GM21576 (cell line): ENCODE results near the gene SLC13A3.

Experiments used
- ATAC-seq: cut with Tn5 transposase; IDR thresholded peaks from one replicate; pipeline ENCODE4 v1.9.1; 2021; ENCODE audit warnings: mild to moderate bottlenecking, moderate library complexity; ENCODE audit not compliant: unreplicated experiment

SLC13A3 gene

DNA sequence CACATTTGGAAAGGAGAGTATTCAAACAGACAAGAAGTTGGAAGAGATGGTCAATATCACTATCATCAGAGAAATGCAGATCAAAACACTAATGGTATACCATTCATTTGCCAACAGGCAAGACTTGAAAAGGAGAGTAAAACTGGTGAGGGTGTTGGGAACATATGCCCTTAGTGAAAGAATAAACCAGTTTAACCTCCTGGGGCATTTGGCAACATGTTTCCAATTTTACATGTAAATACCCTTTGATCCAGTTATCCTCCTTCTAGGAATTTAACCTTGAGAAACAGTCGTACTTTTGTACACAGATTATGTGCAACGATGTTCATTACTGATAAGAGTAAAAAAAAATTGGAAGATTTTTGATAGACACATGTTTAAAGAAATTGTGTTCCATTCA is 66.8 kb downstream of the SLC13A3 start:
- ATAC-seq: no peak

DNA sequence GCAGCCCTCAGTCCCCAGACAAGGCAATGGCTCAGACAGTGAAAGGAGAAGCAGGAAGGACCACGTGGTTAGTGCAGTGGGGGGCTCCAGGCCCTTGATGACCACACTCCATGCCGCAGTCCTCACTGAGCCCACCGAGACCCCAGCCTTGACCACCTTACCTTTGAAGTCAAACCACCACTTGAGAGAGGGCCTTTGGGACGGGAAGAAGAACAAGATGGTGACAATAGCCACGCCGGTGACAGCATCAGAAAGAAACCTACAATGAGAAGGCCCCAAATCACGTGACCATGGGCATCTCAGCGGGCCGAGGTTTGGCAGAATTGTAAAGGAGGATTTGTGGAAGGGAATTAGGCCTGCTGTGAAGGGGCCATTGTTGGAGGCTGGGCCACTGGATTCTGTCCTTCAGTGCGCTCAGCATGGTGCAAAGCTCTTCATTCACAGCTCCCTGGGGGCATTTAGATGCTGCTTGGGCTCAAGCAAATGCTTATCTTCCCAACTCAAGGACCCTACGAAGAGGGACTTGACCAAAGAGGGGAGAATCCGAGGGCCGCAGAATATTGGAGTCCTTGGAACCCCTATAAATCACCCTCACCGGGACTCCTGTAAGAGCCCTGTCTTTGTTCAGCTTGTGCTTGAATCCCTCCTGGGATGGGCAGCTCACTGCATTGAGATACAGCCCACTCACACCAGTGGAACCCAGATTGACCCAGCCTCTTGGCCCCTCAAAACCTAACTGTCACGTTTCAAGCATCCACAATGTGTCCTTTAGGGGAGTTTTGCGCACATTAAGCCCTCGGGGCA is 67.6 kb downstream of the SLC13A3 start:
- ATAC-seq: no peak

DNA sequence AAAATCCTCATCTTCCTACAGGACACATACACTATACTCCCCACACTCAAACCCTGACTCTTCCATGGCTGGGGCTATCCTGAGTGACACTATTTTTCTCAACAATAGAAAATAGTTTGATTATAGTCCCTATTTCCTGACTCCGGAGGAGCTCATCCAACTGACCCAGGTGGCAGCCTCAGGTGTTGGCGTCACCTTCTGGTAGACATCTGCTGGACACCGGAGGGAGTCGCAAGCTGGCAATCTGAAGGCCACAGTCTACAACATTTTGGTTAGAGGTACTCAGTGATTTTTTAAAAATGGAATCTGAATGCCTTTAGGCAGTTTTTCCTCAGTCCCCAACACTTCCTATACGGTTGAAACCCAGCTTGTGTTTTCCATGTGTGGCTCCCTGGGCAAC is 68.6 kb downstream of the SLC13A3 start:
- no peak for ATAC-seq

DNA sequence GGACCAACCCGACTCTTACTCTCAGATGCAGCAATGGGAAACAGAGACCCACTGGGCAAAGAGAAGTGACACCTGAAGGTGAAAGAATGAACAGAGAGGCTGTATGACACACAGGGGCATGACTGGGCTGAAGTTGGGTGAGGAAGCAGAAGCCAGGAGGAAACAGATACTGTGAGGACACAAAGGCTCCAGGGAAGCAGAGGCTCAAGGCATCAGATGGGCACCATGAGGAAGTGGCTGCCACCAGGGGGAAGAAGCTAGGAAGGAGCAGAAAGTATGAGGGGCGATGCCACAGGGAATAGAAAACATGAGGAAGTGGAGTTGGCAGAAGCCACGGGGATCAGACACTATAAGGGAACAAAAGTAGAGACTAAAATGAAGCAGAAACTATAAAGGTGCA is 69.9 kb downstream of the SLC13A3 start:
- no peak for ATAC-seq

DNA sequence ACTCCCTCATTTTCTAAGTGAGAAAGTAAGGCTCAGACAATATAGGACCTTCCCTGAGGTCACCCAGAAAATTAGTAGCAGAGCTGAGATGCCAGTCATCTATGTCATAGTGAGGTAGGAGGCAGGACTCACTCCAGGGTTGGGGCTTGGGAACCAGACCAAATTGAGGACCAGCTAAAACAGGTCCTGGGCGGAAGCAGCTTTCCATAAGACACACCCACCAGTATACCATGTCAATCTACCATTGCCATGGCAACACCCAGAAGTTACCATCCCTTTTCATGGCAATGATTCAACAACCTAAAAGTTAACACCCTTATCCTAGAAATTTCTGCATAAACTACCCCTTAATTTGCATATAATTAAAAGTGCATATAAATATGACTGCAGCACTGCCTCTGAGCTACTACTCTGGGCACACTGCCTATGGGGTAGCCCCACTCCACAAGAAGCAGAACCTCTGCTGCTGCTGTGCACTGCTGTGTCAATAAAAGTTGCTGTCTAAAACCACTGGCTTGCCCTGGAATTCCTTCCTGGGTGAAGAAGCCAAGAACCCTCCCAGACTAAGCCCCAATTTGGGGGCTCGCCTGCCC is 70.5 kb downstream of the SLC13A3 start:
- ATAC-seq: no peak

DNA sequence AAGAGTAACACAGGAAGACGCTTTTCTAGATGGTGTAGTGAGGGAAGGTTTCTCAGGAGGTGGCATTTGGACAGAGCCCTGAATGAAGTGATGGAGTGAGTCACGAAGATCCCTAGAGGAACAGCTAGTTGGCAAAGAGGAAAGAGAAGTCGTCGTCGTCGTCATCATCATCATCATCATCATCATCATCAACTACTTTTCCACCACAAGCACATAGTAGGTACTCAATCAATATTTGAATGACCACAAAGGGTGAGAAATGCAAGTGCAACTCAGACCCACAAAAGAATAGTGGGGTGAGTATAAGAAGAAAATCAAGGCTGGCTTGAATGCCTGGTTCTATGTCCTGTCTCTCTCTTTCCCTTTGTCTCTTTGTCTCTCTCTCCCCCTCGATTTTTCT is 72.5 kb downstream of the SLC13A3 start:
- no peak for ATAC-seq

DNA sequence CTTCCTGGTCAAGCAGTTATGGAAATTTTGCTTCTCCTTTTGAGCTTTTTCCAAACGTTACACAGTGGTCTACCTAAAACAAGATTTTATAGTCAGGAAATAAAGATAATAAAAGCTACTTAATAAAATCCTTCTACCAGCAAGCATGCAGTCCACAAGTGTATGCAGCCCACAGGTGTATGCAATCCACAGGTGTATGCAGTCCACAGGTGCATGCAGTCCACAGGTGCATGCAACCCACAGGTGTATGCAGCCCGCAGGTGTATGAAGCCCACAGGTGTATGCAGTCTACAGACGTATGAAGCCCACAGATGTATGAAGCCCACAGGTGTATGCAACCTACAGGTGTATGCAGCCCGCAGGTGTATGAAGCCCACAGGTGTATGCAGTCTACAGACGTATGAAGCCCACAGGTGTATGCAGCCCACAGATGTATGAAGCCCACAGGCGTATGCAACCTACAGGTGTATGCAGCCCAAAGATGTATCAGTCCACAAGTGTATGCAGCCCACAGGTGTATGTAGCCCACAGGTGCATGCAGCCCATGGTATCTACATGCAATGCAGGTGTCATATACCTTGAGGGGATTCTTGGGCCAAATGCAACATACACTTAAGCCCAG is 74.4 kb downstream of the SLC13A3 start:
- ATAC-seq: no peak

DNA sequence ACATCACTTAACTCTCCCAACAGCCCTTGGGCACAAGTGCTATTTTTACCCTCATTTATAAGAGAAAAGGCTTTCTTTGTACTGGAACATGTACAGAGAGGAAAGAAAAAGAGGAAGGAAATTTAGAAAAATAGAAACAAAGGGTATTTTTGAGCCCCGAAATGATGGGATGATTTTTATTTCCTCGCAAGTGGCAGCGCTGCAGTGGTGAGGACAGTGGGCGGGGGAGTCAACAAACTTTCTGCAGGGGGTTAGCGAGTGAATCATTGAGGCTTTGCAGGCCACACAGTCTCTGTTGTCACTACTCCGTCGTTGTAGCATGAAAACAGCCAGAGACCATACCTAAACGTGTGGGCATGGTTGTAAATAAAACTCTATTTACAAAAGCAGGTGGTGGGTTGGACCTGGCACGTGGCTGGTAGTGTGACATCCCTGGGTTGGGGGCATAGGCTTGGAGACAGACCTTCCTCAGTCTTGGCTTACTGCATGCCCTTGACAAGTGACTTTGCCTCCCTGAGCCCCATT is 75.3 kb downstream of the SLC13A3 start:
- ATAC-seq: no peak

DNA sequence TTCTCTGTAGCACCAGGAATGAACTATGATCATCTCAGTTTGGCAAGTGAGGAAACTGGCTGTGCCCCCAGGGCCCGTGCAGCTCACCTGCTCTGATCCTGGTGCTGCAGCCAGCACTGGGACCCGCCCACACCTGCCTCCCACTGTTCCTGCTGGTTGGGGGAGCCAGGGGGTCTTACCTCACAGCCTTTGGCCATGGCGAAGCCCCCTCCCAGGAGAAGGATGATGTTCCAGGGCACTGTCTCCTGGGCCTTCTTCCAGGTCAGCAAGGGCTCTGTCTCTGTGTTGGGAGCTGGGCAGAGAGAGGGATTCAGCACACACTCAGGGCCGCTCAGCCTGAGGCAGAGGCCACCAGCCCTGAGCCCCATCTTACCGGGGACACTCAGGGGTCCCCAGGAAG is 75.9 kb downstream of the SLC13A3 start:
- ATAC-seq: no peak

DNA sequence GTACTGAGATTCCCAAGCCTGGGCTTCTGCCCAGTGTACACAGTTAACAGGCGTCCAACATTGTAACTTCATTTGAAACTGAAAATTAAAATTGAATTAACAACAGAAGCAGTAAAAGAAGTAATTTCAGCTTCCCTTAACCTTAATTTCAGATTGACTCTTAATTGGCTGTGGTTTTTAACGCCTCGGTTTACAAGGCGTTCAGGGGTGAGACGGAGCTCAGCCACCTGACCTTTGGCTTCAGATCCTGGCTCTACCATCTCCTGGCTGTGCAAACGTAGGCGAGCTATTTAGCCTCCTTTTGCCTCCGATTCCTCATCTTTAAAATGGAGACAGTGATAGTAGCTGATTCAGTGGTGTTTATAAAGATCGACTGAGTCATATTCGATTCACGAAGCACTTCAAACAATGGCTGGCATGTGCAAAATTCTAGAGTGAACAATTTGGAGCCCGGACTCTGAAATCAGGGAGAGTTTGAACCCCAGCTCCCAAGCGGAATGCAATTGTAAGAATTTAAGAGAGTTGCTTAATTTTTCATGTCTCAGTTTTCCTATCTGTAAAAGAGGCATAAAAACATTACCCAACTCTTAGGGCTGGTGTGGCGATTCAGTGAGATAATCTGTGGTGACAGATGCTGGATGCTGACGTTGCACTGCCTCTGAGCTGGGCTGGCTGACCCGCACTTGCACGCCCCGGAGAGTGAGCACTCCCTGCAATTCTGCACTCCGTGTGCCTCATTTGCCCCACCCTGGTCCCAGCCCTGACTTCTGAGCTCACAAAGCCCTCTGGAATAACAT is 77.3 kb downstream of the SLC13A3 start:
- ATAC-seq: no peak

DNA sequence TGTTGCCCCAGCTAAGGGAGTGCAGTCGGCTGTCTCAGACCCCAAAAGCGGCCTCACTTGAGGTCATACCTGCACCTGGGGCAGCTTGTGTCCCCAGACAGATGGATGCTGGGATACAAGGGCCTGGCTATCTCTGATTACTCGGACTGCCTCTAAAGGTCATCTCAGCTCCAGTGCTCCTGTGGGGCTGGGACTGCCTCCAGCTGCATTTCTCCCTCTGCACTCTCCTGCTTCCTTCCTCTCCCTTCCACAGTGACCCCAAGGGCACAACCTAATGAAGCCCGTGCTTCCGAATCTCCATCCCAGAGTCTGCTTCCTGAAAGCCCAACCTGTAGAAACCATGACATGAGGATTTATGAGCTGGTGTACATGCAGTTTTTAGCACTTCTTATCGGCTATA is 78.0 kb downstream of the SLC13A3 start:
- no peak for ATAC-seq

DNA sequence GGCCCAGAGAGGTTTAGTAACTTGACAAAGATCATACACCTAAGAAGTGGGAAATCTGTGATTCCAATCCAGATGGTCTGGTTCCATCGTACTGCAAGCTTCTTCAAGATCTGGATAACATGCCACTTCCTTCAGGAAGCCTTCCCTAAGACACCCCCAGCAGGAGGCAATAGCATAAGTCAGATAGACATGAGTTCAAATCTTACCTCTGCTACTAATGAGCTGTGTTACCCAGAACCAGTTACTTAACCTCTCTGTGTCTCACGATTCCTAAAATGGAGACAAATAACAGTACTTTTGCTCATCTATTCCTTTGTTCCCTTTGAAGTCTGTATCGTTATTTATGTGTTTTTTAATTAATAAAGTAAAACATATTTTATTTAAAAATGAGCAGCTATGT is 78.5 kb downstream of the SLC13A3 start:
- ATAC-seq: no peak

DNA sequence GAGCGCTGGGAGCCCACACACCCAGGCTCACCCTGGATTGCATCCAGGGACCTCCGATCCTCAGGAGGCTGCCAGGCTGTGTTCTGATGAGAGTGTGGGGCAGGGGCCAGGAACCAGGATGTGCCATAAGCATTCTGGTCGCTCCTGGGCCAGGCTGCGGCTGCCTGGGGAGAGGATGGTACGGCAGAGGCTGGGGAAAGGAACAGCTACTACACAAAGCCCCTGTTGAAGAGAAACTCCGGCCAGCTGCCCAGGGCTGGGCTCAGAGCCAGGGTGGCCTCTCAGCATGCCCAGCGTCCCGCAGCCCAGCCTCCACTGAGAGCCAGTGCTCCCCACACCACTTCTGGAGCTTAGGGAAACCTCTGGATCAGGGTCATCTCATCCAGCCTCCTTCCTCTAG is 79.1 kb downstream of the SLC13A3 start:
- no peak for ATAC-seq

DNA sequence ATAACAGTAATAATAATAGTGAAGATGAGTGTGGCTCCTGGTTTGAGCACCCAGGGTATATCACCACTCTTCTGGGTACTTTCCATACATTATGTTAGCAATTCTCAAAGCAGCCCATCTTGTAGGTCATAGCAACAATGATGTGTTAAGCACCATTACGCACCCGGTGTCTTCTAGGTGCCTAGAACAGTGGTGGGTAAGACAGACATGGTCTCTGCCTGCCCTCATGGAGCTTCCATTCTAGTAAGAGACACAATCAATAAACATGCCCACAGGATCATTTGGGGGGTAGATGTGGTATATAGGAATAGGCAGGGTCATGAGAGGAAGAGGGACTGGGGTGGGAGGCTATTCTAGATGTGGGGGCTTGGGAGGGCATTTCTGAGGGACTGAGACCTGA is 79.8 kb downstream of the SLC13A3 start:
- no peak for ATAC-seq

DNA sequence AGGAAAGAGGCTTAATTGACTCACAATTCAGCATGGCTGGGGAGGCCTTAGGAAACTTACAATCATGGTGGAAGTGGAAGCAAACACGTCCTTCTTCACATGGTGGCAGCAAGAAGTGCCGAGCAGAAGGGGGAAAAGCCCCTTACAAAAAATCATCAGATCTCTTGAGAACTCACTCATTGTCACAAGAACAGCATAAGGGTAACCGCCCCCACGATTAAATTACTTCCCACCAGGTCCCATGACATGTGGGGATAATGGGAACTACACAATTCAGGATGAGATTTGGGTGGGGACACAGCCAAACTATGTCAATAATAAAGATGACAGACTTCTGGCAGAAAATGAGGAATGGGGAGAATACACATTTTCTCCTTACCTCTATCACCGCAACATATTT is 80.3 kb downstream of the SLC13A3 start:
- no peak for ATAC-seq

DNA sequence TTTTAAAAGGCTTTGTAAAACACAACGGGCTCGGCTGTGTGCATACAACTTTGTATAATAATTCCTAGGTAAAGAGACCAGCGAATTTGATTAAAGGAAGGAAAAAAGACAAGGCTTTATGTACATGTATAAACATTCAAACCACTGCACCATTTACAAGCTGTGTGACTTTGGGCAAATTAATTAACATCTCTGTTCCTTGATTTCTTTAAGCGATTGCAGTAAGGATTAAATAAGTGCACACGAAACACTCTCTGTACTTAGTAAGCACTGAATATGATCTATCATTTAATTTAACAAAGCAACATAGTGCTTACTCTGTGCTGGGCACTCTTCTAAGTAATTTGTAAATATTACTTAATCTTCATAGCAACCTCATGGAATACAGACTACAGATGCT is 81.3 kb downstream of the SLC13A3 start:
- no peak for ATAC-seq

DNA sequence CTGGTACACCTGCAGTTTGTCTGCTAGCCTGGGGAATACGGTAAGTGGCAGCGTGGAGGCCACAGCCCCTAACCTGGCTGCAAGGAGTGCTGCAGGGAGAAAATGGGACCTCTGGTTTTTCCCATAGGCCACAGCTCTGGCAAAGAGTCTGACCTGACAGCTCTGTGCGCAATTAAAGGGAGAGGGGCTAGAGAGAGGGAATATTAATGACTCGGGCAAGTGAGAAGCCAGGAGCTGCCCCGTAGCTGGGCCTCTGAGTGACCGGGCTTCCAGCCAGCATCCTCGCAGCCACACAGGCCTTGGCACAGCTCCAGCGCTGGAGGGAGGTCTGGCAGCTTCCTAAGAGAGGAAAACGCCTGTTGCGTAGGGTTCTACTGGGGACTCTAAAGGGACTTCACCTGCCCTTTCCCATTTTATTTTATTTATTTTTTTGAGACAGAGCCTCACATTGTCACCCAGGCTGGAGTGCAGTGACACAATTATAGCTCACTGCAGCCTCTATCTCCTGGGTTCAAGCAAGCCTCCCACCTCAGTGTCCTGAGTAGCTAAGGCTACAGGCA is 82.6 kb downstream of the SLC13A3 start:
- no peak for ATAC-seq

DNA sequence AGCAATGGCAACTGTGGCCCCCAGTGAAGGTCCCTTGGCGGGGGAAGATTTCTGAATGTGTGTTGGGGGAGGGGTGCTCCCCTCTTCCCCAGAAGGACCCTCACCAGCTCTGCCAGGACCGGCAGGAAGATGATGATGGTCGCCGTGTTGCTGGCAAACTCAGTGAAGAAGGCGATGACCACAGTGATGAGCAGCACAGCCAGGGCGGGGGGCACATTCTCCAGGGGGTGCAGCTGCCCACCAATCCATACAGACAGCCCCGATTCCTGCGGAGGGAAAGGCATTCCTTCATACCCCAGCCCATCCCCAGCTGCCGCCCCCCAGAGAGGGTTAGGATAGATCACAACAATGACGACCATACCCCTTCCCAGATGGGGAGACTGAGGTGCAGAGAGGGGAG is 85.1 kb downstream of the SLC13A3 start:
- ATAC-seq: no peak

DNA sequence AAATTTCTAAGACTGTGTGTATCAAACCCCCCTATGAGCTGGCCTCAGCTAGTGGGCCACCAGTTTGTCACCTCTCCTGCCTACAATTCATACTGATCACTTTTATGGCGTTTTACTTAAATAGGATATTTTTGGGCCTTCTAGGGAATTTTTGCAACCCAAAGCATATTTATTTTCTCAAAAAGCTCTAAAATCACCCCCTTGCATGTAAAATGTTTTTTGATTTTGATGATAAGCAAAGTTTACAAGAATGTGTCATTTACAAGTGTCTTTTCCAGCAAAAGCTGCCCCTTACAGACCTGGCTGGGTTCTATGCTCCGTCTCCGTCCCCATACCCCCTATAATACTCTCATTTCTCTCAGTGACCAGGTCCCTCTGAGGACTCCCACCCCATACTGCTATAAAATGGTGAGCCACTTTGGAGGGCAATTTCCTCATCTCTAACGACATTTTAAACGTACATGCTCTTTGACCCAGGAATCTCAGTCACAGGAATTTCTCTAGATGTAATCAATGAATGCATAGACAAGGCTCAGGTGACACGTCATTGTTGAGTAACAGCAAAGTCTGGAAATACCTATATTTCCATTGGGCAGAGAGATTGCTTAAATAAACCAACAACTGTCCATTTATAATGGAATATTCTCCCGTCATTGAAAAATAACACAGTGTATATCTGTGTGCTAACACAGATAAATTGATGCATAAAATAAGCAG is 86.9 kb downstream of the SLC13A3 start:
- no peak for ATAC-seq

DNA sequence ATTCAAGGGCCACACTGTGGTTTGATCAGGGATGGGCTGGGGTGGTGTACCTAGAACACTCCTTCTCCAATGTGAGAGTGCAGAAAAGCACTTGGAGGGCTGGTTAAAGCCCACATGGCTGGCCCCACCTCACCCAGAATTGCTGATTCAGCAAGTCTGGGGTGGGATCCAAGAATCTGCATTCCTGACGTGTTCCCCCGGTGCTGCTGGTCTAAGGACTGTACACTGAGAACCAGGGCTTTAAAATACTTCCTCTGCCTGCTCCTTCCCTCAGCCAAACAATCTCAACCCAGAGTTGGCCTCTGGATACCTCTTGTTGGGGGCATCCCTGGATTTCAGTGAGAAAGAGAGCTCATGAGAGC is 87.4 kb downstream of the SLC13A3 start:
- ATAC-seq: no peak
